GM12865 (cell line): Measurements from ENCODE around the gene AMN.

Source experiments
- DNase-seq: peaks from one replicate; pipeline ENCODE4 v3.0.0; 2010; ENCODE audit warnings: low read depth
- H3K4me3 ChIP-seq: 2 replicates; pipeline ENCODE4 v1.5.1; 2011; ENCODE audit warnings: mild to moderate bottlenecking, low read depth, low read length, control low read depth
- TF ChIP-seq, protein P1 (sequence below): IDR thresholded peaks from 2 replicates; pipeline ENCODE4 v1.5.1; 2011; ENCODE audit warnings: low read length, control low read depth, low read depth, inconsistent platforms; ENCODE audit not compliant: insufficient read depth; ENCODE audit errors: missing control alignments

The AMN gene

DNA sequence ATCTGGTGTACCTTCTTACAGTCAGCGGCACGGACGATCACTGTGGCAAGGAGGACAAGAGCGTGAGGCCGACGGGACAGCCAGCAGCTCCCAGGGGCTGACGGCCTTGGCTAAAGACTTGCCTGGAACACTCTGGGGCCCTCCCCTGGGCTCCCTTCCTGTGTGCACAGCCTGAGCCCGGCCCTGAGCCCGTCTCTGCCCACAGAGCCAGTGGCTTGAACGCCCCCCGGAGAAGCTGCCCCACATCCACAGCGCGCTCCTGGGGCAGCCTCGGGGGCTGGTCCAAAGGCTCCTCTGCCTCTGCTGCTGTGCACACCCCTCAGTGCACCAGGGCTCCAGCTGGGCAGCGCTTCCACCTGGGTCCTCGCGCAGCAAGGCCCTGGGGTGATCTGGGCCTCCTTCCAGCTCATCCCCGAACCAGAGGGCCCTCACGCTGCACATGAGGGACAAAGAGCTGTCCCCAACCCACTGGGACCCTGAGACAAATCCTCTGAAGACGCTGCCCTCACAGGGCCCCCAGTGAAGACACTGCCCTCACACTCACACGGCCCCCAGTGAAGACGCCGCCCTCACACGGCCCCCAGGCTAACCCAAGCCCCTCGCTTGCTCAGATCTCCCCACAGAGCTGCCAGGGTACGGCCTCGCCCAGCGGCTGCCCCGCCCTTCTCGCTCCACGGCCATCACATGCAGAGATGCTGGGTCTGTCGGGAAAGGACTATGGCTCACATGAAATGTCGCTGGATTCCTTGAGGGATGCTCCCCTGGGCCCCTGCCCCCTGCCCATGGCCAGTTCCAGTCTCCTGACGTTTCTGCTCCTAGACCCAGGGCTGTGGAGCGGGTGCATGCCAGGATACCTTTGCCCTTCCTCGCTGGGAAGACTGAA, 22.2 kb downstream of the AMN start:
- TF ChIP-seq, protein P1, sequence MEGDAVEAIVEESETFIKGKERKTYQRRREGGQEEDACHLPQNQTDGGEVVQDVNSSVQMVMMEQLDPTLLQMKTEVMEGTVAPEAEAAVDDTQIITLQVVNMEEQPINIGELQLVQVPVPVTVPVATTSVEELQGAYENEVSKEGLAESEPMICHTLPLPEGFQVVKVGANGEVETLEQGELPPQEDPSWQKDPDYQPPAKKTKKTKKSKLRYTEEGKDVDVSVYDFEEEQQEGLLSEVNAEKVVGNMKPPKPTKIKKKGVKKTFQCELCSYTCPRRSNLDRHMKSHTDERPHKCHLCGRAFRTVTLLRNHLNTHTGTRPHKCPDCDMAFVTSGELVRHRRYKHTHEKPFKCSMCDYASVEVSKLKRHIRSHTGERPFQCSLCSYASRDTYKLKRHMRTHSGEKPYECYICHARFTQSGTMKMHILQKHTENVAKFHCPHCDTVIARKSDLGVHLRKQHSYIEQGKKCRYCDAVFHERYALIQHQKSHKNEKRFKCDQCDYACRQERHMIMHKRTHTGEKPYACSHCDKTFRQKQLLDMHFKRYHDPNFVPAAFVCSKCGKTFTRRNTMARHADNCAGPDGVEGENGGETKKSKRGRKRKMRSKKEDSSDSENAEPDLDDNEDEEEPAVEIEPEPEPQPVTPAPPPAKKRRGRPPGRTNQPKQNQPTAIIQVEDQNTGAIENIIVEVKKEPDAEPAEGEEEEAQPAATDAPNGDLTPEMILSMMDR: no peak
- H3K4me3 ChIP-seq: no peak overlapping the region
- no peak for DNase-seq

DNA sequence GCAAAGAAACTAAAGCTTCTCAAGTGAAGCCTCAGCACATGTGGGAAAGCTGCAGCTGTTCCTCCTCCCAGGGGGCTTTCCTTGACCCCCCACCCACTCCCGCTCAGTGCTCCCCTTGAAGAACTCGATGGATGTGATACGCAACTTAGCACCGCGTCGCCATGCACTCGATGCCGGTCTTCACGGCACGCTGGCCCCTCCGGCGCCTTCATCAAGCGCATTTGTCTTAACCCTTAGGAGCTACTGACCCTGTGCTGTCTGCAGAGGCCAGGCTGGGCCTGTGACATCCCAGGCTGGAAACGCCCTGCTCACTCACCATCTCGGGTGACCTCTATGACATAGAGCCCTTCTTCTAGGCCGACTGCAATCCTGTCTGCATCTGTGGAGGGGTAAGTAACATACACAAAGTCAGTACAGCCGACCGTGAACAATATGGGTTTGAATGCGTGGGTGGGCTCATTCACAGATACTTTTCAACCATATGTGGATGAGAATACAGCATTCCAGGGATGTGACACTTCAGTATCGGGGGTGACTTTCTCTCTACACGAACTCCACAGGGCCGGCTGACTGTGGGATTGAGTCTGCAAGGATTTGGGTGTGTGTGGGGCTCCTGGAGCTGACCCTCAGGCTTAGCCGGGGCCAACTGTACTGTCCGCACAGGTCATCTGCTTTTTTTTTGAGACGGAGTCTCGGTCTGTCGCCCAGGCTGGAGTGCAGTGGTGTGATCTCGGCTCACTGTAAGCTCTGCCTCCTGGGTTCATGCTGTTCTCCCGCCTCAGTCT, 23.1 kb downstream of the AMN start:
- TF ChIP-seq, protein P1: no peak

DNA sequence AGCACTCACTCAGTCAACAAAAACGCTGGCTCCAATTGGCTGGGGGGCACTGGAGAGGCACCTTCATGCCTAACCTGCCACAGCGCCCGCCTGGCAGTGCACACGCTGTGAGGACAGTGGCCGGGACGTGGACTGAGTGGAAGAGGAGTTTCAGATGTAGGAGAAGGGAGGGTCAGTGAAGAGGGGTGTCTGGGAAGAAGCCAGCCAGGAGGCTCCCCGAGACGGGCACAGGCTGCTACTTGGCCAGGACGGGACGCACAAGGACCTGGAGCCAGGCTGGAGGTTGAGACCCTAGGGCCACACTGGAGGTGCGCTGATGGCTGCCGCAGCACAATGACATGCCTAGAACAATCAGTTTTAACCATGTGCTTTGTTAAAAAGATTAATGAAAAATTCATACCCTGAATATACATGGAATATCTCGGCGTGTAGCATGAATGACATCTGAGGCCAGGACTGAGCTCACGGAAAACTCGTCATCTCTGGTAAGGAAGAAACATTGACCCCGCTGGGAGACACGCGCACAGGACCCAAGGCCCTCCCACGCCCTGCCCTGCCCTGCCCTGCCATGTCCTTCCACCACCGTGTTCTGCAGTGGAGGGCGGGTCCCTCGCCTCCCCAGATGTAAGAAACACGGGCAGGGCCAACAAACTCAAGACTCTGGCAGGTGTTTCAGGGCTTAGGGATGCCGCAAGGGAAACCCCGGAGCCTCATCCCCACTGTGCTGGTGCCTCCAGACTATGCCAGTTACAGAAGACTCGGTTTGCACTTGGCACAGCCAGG, 25.0 kb downstream of the AMN start:
- DNase-seq: no peak
- no peak overlapping the region for H3K4me3 ChIP-seq
- TF ChIP-seq, protein P1: no peak

More for the DNA sequence above, 23.1 kb downstream of the AMN start:
- H3K4me3 ChIP-seq: no peak overlapping the region
- no peak for DNase-seq

DNA sequence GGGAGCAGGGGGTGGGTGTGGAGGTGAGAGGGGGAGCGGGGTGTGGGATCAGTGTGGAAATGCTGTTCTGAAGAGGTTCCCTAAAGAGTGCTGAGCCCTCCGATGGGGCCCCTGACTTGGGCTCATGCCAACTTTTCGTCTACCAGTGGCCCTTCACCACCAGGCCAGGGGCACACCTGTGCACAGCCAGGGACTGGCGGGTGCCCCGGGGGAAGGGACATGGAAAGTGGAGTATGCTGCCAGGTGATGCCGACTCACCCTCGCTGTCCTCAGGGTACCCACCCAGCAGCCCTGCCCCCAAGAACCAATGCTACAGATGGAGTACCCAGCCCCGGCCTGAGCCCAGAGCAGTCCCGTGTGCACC, 26.2 kb downstream of the AMN start:
- TF ChIP-seq, protein P1: no peak
- H3K4me3 ChIP-seq: no peak overlapping the region
- DNase-seq: no peak

DNA sequence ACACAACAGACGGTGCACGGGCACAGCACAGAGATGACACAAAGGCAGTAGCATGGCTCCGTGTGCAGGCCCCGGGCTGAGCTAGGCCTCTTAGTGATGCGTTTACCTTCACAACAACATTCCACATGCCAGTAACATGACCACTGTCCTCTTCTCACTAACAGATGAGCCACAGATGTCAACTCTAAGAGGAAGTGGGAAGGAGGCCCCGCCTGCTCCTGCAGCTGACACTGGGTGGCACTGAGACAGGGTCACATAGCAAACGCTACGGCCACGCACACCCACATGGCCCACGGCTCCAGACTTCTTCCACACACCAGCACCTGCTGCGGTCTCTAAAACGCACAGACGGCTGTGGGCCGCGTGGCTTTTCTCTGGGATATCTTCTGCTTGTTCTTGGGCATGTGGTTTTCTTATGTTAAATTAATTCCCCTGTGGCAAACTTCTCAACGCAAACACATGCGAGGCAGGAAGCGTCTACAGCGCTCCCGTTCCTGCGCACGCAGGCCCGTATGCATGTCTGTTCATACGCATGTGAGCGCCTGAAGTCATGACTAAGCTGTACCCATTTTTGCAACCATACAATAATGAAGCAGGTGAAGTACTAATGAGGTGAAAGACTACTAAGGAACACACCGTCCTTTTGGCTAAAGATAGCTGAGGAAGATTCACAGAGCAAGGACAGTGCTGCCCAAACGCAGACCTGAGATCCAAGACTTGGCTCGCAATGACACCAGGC, 26.8 kb downstream of the AMN start:
- no peak overlapping the region for H3K4me3 ChIP-seq
- no peak for DNase-seq
- TF ChIP-seq, protein P1: no peak

DNA sequence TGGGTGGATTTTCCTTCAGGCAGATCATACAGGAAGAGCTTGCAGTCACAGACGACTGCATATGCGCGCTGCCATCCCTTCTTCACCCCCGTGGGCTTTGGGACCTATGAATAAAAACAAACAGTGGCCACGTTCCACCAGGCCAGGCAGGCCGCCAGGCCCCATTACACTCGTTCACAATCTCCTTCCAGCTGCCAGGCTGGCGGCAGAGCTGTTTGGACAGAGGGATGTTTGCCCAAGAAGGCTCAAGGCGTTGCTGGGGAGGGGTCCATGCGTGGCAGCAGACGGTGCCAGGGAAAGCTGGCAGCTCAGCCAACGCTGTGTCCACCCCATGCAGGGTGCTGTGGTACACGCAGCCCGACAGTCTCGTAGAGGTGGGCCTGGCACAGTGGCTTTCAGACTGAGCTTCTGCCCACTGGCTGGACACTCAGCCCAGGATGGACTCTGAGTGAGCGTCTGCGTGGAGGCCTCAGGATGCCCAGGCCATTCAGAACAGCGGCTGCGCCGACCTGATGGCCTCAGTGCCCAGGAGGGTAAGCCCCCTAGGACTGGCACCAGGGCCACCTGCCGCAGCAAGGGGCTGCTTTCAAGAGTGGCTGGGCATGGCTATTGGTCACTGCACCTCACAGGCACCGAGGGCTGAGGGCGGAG, 27.5 kb downstream of the AMN start:
- DNase-seq: no peak
- no peak overlapping the region for H3K4me3 ChIP-seq
- TF ChIP-seq, protein P1: no peak
